Limb (tissue), 2 donors: ENCODE data around the gene DNAJC10.
A peak's percentile ranks its signal among the peaks of the same experiment; 100 is the strongest.
"Not testable (repeated sequence)": the region's sequence is repeated elsewhere in the genome, so short reads cannot be mapped to it uniquely, and the experiment has no call there.

Source experiments
- DNase-seq, 2 donors: peaks; one replicate each; pipeline ENCODE4 v3.0.0-alpha.2; 2016; ENCODE audit errors: extremely low spot score in 2 of 2

The DNAJC10 gene, protein sequence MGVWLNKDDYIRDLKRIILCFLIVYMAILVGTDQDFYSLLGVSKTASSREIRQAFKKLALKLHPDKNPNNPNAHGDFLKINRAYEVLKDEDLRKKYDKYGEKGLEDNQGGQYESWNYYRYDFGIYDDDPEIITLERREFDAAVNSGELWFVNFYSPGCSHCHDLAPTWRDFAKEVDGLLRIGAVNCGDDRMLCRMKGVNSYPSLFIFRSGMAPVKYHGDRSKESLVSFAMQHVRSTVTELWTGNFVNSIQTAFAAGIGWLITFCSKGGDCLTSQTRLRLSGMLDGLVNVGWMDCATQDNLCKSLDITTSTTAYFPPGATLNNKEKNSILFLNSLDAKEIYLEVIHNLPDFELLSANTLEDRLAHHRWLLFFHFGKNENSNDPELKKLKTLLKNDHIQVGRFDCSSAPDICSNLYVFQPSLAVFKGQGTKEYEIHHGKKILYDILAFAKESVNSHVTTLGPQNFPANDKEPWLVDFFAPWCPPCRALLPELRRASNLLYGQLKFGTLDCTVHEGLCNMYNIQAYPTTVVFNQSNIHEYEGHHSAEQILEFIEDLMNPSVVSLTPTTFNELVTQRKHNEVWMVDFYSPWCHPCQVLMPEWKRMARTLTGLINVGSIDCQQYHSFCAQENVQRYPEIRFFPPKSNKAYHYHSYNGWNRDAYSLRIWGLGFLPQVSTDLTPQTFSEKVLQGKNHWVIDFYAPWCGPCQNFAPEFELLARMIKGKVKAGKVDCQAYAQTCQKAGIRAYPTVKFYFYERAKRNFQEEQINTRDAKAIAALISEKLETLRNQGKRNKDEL

DNA sequence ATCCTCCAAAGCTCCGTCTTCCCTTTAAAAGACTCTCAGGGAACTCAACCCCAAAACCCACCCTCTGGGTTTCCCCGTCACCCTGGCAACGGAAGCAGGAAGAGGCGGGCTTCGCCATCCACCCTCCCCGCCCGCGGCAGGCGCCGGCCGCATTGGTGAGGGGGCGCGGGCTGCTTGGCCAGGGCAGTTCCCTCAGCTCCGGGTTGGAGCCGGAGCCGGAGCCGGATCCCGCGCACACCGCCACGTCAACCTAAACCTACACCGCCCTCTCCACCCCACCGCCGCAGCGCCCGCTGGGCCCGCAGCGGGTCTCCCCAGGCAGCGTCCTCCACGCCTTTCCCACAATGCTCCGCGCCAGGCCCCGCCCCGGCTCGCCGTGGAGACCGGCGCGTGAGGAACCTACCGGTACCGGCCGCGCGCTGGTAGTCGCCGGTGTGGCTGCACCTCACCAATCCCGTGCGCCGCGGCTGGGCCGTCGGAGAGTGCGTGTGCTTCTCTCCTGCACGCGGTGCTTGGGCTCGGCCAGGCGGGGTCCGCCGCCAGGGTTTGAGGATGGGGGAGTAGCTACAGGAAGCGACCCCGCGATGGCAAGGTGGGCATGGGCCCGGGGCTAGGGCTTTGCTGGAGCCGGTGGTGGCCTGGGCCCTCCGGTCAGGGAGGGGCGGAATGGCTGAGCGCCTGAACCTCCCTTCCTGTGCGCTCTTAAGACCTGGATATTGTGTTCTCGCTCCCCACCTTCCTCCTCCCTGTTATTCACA is at the start of gene DNAJC10:
Gene DNAJC10 (plus strand): TSS at position 366 of the 758 bp plus-strand sequence. CDS start 1,830 bp downstream, outside the sequence.
- peak; percentile 91 to 93 for DNase-seq

DNA sequence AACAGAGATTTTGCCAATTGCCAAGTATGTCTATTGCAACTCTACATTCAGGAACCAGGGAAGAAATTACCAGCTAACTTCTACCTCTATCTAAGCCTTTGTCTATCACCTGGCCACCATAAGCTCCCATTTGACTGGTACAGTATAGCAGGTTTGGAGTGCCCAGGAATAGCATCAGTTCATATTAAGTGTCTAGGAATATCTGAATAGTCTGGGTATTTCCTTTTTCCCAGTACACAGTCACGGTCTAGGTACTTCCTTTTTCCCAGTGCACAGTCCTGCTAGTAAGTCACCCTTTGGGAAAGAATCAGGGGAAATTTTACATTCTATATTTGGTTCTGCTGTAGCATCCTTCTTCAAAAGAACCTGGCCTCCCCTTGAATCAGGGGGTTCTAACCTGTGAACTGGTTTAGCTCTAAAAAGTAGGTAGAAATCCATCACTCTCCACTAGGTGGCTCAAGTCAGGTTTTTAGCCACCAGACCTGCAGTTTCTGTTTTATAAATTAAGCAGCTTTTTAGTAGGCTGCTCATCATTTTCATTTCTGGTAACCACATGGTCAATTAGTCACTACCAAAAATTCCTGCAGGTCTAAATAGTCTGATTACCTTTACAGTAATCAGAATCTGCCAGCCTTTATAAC is 49.3 kb upstream of the DNAJC10 start:
- DNase-seq, result no peak

DNA sequence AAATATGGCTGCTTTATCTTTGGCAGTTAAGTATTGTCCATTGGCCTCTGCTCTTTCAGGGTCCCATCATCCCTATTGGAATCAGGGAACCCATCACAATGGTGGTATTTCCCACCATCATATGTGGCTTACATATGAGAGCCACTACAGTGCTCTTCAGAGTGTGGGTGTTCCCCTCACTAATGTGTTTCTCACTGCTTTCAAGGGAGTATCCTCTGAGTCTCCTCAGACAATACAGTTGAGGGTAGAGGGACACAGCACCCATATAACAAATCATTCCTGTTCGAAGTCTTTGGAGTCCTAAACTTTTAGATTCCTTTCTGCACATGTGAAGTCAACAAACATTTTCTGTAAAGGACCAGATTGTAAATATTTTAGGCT is 48.8 kb upstream of the DNAJC10 start:
- DNase-seq, result no peak

DNA sequence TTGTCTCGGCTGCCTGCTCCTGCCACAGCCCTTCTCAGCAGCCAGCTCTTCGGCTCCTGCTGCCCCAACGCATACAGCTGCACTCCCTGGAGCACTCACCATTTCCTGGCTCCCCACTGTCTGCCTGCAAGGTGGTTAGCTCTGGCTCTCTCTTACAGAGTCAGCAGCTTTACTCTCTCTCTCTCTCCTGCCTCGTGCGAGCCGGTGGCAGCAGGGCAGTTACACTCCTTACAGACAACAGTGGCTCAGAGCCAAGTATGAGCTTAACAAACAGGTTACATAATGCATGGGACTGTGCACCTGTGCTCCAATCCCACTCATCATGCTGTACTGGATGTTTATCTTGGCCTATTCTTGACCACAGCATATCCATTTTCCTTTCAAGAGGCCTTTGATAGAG is 47.4 kb upstream of the DNAJC10 start:
- DNase-seq, result no peak

DNA sequence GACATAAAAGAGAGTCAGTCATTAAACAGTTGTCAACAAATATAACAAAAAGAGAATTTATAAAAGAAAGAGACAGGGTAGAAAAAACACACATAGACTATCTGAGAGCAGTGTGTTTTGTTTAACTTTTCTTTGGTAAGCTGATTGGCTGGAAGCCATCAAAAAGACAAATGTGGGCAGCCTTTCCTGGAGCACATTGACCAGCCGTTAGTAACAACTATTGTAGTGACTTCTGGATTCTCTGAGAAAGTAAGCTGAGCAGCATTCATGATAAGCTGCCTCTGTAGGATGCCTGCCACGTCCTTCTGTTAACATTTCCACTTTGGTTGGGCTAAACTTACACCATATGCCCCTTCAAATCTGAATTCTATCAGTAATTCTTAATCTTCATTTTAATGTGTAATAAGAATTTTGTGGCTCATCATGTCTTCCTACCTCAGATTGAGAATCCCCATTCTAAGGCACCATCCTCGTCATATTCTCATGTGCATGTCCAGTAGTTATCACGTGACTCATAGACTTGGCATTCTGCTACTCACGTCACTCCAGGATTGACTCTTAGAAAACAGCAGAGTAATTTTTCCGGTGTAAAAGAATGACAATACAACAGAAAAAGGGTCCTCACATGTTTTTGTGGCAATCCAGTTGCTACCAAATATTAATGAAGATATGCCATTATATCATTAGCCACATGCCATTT is 43.4 kb upstream of the DNAJC10 start:
- DNase-seq, result no peak

DNA sequence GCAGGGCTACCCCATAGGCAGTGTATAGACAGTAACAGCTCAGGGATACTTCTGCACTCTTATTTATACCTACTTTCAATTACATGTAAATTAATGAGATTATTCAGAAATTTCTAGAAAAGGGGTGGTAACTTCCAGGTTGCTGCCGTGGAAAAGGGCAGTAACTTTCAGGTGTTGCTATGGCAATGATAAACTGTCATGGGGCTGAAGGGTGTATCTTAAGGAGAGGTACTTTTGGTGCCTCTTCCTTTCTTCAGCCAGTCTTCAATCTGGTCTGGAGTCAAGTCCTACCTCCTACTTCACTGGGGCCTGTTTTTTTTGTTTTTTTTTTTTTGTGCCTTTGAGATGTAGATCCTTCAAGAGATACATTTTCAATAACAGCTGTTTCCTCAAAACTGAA is 35.2 kb upstream of the DNAJC10 start:
- DNase-seq, result no peak

DNA sequence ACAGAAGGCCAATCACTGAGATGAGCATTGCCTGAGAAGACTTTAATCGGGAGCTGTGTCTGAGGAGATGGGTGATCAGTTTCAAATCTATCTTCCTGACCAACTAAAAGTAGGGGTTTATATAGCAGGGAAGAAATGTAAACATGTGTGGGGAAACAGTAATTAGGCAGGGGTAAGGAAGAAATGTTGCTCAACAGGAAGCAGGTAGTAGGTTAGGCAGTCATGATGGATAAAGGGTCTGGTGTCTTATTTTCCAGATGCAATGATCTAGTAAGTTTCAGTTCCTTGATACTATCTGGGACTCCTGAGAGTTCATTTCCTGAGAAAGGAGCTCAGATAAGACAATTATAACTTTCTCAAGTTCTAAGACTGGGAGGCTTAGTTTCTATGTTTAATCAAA is 33.8 kb upstream of the DNAJC10 start:
- no peak for DNase-seq

DNA sequence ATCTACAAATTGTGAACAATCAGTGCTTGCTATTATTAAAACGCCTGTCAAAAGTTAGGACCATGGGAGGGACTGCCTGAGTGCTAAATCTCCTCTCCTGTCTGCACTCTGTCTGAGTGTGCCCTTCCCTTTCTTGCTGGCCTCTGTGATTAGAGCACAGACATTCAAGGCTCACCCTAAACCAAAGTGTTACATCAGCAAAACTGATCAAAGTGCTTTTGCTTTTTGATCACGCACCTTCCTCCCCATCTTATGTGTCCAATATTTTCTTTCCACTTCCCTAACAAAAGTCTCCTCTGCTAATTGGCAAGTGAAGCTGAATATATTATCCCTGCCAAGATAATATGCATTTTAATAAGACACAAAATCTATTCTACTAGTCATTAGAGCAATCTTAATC is 30.5 kb upstream of the DNAJC10 start:
- no peak for DNase-seq

DNA sequence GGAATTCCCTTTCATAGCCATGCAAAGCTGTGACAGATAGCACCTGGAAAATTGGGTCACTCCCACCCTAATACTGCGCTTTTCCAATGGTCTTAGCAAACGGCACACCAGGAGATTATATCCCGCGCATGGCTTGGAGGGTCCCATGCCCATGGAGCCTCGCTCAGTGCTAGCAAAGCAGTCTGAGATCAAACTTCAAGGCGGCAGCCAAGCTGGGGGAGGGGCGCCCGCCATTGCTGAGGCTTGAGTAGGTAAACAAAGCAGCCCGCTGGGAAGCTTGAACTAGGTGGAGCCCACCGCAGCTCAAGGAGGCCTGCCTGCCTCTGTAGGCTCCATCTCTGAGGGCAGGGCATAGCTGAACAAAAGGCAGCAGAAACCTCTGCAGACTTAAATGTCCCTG is 29.3 kb upstream of the DNAJC10 start:
- not testable (repeated sequence) for DNase-seq

DNA sequence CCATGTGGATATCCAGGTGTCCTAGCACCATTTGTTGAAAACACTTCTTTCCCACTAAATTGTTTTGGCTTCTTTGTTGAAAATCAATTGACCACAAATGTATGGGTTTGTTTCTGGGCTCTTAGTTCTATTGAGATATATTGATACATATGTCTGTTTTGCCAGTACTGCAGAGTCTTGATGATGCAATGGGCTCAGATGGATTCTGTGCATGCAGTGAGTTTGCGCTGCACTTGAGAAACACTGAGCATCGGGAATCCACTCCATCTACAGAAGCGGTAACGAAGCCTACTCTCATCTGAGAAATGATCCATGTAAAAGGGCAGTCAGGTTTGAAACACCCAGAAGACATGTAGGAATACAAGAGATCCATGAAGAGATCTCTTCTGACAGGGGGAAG is 21.9 kb upstream of the DNAJC10 start:
- no peak for DNase-seq

DNA sequence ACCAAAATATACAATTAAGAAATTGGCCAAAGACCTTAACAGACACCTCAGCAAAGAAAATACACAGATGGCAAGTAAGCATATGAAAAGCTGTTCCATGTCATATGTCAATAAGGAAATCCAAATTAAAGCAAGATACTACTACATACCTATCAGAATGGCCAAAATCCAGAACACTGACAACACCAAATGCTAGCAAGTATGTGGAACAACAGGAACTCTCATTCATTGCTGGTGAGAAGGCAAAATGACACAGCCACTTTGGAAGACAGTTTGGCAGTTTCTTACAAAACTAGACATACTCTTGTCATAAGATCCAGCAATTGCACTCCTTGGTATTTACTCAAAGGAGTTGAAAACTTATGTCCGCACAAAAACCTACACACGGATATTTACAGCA is 20.3 kb upstream of the DNAJC10 start:
- DNase-seq, result no peak

DNA sequence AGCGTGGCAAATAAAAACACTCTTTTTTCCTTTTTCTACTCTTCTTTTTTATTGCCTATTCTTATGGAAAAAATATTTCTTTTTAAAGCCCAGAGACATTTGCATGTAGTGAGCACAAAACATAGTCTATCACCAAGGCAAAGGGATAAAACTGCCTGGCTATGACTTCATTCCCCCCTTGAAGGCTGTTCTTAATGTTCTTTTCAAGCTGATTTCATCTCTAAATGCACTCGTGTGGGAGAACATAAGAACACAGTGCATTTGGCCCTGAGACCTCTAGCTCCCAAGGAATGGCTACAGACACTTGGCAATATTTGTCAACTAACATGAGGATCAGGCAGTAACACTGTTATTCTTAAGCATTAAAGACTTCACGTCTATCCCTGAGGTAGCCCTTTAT is 17.4 kb upstream of the DNAJC10 start:
- DNase-seq, result no peak

DNA sequence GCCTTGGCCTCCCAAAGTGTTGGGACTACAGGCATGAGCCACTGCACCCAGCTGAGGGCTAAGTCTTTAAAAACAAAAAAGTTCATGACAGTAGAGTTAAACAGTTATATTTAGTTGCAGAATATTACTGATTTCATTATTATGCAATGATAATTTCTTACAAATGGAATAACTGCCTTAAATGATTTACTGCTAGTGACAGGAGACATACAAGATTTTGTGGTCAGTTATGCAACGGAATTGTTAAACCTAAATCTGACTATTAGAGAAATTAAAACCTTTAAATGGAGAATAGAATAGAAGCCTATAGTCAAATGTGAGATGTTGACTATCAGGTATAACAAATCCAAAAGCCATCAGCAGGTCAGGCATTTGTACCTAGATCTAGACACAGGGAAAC is 10.3 kb upstream of the DNAJC10 start:
- no peak for DNase-seq

DNA sequence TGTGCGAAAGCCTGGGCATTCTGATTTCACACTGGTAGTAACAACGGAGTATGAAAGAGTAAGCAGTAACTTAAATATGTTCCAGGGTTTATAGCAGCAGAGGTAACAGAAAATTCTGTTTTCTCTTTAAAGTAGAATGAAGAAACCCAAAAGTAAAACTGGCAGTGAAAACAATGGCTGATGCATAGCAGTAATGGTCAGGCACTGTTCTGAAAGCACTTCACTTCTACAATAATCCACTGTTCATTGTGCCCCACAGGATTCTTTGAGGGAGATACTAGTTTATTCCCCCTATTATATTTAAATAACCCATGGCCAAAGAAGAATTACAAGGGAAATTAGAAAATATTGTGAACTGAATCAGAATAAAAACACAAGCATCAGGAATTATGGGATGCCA is 9.3 kb upstream of the DNAJC10 start:
- DNase-seq, result no peak

DNA sequence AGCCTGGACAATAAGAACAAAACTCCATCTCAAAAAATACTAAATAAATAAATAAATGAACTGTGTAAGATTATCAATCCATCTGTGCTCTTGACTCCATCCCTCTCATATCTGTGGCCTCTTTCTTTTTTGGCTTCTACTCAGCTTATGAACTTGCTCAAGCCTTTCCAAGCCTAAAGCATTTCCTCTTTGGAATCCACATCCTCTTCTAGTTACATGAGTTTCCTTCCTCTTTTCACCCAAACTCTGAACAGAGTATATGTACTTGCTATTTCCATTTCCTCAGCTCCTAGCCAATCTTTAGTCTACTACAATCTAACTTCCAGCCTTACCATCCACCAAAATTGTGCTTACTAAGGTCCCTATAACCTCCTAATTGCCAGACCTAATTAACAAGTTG is 2.5 kb upstream of the DNAJC10 start:
- DNase-seq, result no peak

DNA sequence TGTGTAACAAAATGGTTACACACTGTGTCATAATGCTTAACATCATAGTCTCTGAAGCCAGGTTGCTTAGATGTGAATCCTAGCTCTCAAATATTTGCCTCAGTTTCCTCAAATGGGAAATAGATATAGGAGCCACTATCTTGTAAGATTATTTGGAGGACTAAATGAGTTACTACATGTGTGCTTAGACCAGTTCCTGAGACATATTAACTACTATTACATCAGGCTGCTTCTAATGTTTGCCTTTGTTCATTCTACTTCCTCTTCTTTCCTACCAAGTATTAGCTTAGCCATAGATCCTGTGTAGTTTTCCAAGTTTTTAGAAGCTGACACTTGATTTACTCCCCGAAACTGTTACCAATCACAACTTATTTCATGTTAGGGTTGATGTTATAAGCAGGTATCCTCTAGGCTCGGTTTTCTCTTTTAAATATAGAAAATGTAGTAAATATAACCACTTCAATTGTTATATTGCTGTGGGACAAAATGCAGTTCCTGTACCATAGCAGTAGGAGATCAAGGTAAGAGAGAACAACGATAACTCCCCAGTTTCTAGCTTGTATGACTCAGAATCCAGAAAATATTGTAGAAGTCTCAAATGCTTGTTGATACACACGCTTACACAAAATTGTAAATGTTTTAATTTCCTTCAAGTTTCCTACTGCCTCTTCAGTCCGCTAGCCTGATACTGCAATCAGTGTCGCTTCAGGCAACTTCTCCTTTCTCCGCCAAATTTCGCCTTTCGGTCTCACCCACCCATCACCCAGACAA is 751 bp upstream of the DNAJC10 start:
- DNase-seq, result peak in 1 of 2 donors; percentile 8

DNA sequence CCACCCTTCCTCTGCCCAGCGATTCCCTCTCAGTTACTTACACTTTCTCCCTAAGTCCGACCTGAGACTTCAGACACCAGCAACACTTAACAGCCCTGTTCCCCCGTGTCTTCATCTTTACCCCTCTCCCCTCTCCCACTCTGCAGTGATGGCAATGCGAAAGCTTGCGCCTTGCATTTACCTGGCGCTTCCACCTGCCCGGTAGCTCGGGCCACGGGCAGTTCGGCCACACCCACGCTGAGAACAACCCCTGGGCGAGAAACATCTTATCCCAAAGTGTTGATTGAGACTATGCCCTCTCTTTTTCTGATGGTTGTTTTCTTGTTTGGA is 558 bp downstream of the DNAJC10 start:
- no peak for DNase-seq

DNA sequence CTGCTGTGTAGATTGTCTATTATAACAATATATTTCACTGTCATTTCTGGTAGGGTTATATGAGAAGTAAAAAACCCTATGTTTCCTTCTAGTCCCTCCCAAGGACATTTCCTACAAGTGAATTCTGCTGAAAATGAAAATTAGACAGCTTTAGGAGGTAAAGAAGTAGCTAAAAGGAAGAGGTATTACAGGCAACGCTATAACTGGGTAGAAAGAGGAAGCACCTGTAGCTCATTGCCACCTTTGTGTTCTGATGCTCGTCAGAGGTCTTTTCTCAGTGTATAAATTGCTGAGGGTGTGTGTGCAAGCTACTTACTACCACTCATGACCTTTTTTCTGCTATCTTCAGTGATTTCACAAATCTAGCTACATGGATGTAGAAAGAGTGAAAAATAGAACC is 1.4 kb downstream of the DNAJC10 start:
- no peak for DNase-seq

DNA sequence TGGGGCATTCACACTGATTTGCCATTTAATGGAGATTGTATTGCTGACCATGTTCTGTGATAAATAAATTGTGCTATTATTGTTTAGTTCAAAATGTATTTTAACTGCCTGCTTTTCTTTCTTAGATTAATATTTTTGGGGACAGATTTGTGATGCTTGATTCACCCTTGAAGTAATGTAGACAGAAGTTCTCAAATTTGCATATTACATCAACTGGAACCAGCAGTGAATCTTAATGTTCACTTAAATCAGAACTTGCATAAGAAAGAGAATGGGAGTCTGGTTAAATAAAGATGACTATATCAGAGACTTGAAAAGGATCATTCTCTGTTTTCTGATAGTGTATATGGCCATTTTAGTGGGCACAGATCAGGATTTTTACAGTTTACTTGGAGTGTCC is 1.8 kb downstream of the DNAJC10 start:
- DNase-seq, result no peak

DNA sequence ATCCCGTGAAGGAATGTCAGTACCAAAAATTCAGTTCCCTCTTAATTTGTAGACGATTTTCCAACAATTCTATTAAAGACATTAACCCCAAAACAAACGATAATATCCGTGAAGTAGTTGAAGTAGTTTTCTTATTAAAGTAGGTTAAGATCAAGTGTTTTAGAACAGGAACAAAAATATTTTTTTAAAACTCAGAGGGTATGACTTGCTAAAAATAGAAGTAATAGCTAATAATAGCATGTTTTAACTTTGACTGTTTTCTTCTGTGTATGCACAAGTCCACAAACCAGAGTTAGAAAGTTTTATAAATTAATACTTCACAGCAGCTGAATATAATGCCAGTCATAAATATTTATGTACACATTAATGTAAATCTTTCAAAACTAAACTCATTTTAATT is 2.4 kb downstream of the DNAJC10 start:
- no peak for DNase-seq
